Heart right ventricle (tissue), 16 donors: ENCODE data around the gene NEK11. TPM values are rescaled to one million over a fixed set of nuclear protein-coding genes. Genes with fewer than 3 reads are reported as not detected.

ENCODE experiments used
- ATAC-seq, 8 donors: fragments of 200-7000 bp; cut with Tn5 transposase; one replicate each; pipeline ENCODE4 v1.9.1; 2020; ENCODE audit warnings: mild to moderate bottlenecking in 8 of 8, moderate library complexity in 8 of 8, moderate number of reproducible peaks in 1 of 8
- DNase-seq, 2 donors: peaks; one replicate each; pipeline ENCODE4 v3.0.0-alpha.2; 2020
- H3K27ac ChIP-seq, 10 donors: fragments of 200-600 bp; sonication (generic) in 2 of 10; one replicate each; pipeline versions ENCODE4 v1.5.0 to v1.8.0; 2020 to 2022; ENCODE audit warnings: mild to moderate bottlenecking in 3 of 10
- H3K27me3 ChIP-seq, 7 donors: fragments of 200-600 bp; one replicate each; pipeline ENCODE4 v1.8.0; 2021 to 2022; ENCODE audit warnings: mild to moderate bottlenecking in 2 of 7
- H3K36me3 ChIP-seq, 9 donors: fragments of 200-600 bp; sonication (generic) in 1 of 9; one replicate each; pipeline versions ENCODE4 v1.5.0 to v1.8.0; 2020 to 2022; ENCODE audit warnings: mild to moderate bottlenecking in 2 of 9
- H3K4me1 ChIP-seq, 9 donors: fragments of 200-600 bp; sonication (generic) in 1 of 9; one replicate each; pipeline versions ENCODE4 v1.5.0 to v1.8.0; 2020 to 2022; ENCODE audit warnings: mild to moderate bottlenecking in 4 of 9
- H3K4me3 ChIP-seq, 10 donors: fragments of 200-600 bp; sonication (generic) in 2 of 10; one replicate each; pipeline versions ENCODE4 v1.5.0 to v1.8.0; 2020 to 2022; ENCODE audit warnings: mild to moderate bottlenecking in 7 of 10, moderate library complexity in 2 of 10
- H3K9me3 ChIP-seq, 11 donors: fragments of 200-600 bp in 10 of 11; sonication (generic) in 2 of 11; one replicate each; pipeline versions ENCODE4 v1.5.0 to v1.8.0; 2013 to 2022; ENCODE audit warnings: mild to moderate bottlenecking in 2 of 11, control low read depth in 1 of 11, moderate library complexity in 1 of 11
- WGBS, 2 donors: extraction: QIAGEN DNeasy Blood & Tissue Kit; methylation state at CpG; one replicate each; pipeline ENCODE4 v1.1.7; 2013; ENCODE audit warnings: inconsistent platforms in 1 of 2; 5-methylcytosine and 5-hydroxymethylcytosine counted together
- intact Hi-C, 10 donors: fragments of 100-400 bp; cut with DNase I; formaldehyde crosslinking; loops; one replicate each; pipeline versions ENCODE4 v1.11.1 to v1.14.2; 2022
- polyA plus RNA-seq, 2 donors: library from polyadenylated mRNA; stranded (reverse); fragments of 200-250 nt; gene quantifications; one replicate each; pipeline ENCODE4 v1.2.3, GENCODE V29; 2013
- total RNA-seq, 10 donors: library from RNA; stranded (reverse); fragmentation: NEBNext Ultra II Directional in 3 of 10; extraction: Animal tissue kit (Norgen Biotek cat#: 25700) in 3 of 10; gene quantifications; one replicate each; pipeline versions ENCODE4 v1.2.1 to v1.2.4, GENCODE V29; 2021 to 2023
- TF ChIP-seq, protein P1 (sequence below), 9 donors: fragments of 200-600 bp; sonication (generic) in 2 of 9; IDR thresholded peaks; one replicate each; pipeline versions ENCODE4 v1.5.0 to v1.8.0; 2021 to 2022; ENCODE audit warnings: antibody characterized with exemption in 9 of 9, mild to moderate bottlenecking in 5 of 9, moderate library complexity in 1 of 9
- donor health status: Arrhythmogenic right ventricular cardiomyopathy.
- donor health status: ischemic (EF 13 %, LVEDD 7.1; RV severe dilation, severe dysfunction).
- donor health status: healthy with polysubstance abuse.
- donor health status: DM: no; HTN: yes; CAD: no.
- donor health status: DM: no; HTN: no; CAD: no.
- donor health status: ischemic (EF 25% LVEDD 6.9; RV normal size, moderate dysfunction).
- donor health status: ischemic (EF 25% LVEDD 5.7; RV mildly dilated, moderate dysfunction).
- donor health status: healthy.
- donor health status: DM: yes; HTN: yes; CAD: no.
- donor health status: Ischemic cardiomyopathy.
- donor health status: ischemic (EF 35%, LVEDD 5.7; RV mildly dilated, moderate dysfunction).
- donor health status: nonischemic (EF 11% LVEDD 7.7; RV severe dilation, severe dysfunction).
- donor health status: DM: yes; HTN: yes; CAD: no.
- donor health status: PGD.
- donor health status: ischemic (EF 29% LVEDD 5.4; RV normal size, mild dysfunction).
- donor health status: nonischemic (EF 23%, LVEDD 6.1; RV moderate dilation, normal function).

Gene NEK11
- total and polyA plus RNA-seq, 12 donors, result 0.88 to 3.7 (median 1.9) TPM

GRCh38 chr3:131194816-131195215 lies 168.1 kb downstream of the NEK11 start:
- TF ChIP-seq, protein P1, sequence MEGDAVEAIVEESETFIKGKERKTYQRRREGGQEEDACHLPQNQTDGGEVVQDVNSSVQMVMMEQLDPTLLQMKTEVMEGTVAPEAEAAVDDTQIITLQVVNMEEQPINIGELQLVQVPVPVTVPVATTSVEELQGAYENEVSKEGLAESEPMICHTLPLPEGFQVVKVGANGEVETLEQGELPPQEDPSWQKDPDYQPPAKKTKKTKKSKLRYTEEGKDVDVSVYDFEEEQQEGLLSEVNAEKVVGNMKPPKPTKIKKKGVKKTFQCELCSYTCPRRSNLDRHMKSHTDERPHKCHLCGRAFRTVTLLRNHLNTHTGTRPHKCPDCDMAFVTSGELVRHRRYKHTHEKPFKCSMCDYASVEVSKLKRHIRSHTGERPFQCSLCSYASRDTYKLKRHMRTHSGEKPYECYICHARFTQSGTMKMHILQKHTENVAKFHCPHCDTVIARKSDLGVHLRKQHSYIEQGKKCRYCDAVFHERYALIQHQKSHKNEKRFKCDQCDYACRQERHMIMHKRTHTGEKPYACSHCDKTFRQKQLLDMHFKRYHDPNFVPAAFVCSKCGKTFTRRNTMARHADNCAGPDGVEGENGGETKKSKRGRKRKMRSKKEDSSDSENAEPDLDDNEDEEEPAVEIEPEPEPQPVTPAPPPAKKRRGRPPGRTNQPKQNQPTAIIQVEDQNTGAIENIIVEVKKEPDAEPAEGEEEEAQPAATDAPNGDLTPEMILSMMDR (IDR thresholded peaks at IDR 0.05), result no peak
- DNase-seq (no peak), ATAC-seq (no peak)
- Histone ChIP-seq H3K27ac (no peak overlapping the region), H3K36me3 (no peaks in the 10 kb centered on the region), H3K4me1 (no peaks in the 10 kb centered on the region), H3K4me3 (no peak overlapping the region), H3K27me3 (no peaks in the 10 kb centered on the region), H3K9me3 (peaks cover 0 to 2% (median 0%) of the 10 kb centered on the region in 11 donors)
- 91 to 92% methylated on average over 4 of the region's 4 CpGs for WGBS, 2 donors
- intact Hi-C loops, result no loop called here

DNA sequence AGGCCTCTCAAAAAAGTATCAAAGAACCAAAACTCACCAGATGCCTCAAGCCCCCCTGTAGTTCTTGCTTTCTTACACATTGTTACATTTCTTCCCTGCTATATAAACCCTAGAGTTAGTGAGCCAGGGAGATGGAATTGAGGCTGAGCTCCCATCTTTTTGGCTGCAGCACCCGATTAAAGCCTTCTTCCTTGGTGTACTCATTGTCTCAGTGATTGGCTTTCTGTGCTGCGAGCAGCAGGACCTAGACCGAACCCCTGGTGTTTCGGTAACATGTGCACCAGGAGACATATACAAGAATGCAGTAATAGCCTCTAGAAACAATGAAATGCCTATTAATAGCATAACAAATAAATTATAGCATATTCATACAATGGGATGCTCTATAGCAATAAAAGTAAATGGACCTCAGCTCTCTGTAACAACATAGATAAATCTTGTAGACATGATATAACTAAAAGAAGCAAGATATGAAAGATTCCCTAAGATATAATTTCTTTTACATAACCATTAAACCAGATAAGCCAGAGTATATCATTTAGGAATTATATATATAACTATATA lies 174.0 kb downstream of the NEK11 start:
- TF ChIP-seq, protein P1 (IDR thresholded peaks at IDR 0.05), result no peak
- Histone ChIP-seq H3K9me3 (peaks cover 0 to 27% (median 0%) of the 10 kb centered on the region in 11 donors), H3K27ac (no peak overlapping the region), H3K27me3 (no peaks in the 10 kb centered on the region), H3K4me3 (no peak overlapping the region), H3K4me1 (no peaks in the 10 kb centered on the region), H3K36me3 (no peaks in the 10 kb centered on the region)
- intact Hi-C loops, result no loop called here
- 97 to 98% methylated on average over 4 of the region's 4 CpGs for WGBS, 2 donors
- DNase-seq (no peak), ATAC-seq (no peak)

GRCh38 chr3:131216330-131216729 lies 189.7 kb downstream of the NEK11 start:
- TF ChIP-seq, protein P1 (IDR thresholded peaks at IDR 0.05), result no peak
- Histone ChIP-seq H3K27me3 (no peaks in the 10 kb centered on the region), H3K4me3 (no peak overlapping the region), H3K36me3 (no peaks in the 10 kb centered on the region), H3K4me1 (peaks cover 0 to 13% (median 5%) of the 10 kb centered on the region in 9 donors), H3K27ac (peak overlapping the region in 1 of 10 donors; percentile 20), H3K9me3 (no peaks in the 10 kb centered on the region)
- peak in 2 of 8 donors; percentile 30 to 40 for ATAC-seq
- 90 to 97% methylated on average over 1 of the region's 1 CpG for WGBS, 2 donors
- DNase-seq, result no peak
- intact Hi-C loops, result no loop called here

DNA sequence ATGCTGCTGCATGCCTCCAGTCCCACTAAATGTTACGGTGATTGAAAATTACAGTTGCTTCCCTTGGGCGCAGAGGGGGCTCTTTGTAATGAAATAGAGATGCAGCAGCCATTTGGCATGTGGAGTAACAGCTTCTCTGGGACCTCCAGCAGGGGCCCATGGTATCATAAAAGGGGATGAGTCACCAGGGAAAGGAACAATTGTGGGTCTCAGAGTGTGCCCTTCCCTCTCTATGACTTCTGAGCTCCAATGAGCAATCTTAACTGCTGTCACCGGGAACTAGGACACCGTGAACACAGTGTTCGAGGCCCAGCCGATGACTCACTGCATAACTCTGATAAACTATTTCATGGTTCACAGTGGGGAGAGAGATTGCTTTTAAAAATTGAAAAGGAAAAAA lies 190.1 kb downstream of the NEK11 start:
- H3K27ac ChIP-seq, result peak overlapping the region in 3 of 10 donors; percentile 20 to 22 (median 20)
- no peaks in the 10 kb centered on the region for H3K9me3 ChIP-seq
- H3K4me1 ChIP-seq, result peaks cover 0 to 13% (median 5%) of the 10 kb centered on the region in 9 donors
- no peaks in the 10 kb centered on the region for H3K36me3 ChIP-seq
- no peaks in the 10 kb centered on the region for H3K27me3 ChIP-seq
- WGBS, 2 donors, result 41% methylated on average over 6 of the region's 6 CpGs
- TF ChIP-seq, protein P1 (IDR thresholded peaks at IDR 0.05), result no peak
- no peak overlapping the region for H3K4me3 ChIP-seq
- intact Hi-C loops, result no loop called here
- no peak for DNase-seq
- peak in 7 of 8 donors; percentile 38 to 97 (median 90) for ATAC-seq
